GM11168 (cell line): Measurements from ENCODE around the gene C1QL4.
"Not testable (repeated sequence)": the region's sequence is repeated elsewhere in the genome, so short reads cannot be mapped to it uniquely, and the experiment has no call there.

ENCODE experiments used
- in situ Hi-C: fragments of 300-500 bp; cut with MboI; formaldehyde crosslinking; loops from one replicate; pipeline ENCODE4 v1.12.0; 2022; ENCODE audit warnings: low sequenced_read_pairs; ENCODE audit not compliant: unreplicated experiment

C1QL4 gene

GRCh38 chr12:49336645-49337584, at the start of gene C1QL4:
Gene C1QL4, minus strand, starts transcription at chr12:49337188. Its CDS starts 711 bp downstream, at chr12:49336477.
- in situ Hi-C loops, result loop anchor here (5.0 kb wide), 1 partner anchor 45 kb away; no protein-coding TSS in a partner anchor

- in situ Hi-C loops, result not testable (repeated sequence)
These were observed 43.2 kb upstream of the C1QL4 start for GRCh38 chr12:49380184-49380583.

- in situ Hi-C loops, result no loop called here
These were observed 40.4 kb upstream of the C1QL4 start for GRCh38 chr12:49377386-49377785.

GRCh38 chr12:49375406-49375805, 38.4 kb upstream of the C1QL4 start:
- in situ Hi-C loops, result no loop called here

GRCh38 chr12:49370539-49370938, 33.6 kb upstream of the C1QL4 start:
- in situ Hi-C loops, result no loop called here

GRCh38 chr12:49369411-49370145, 32.6 kb upstream of the C1QL4 start:
- in situ Hi-C loops, result loop anchor here (10.0 kb wide), 1 partner anchor 135 kb away; no protein-coding TSS in a partner anchor

GRCh38 chr12:49368240-49368600, 31.2 kb upstream of the C1QL4 start:
- in situ Hi-C loops, result loop anchor here (10.0 kb wide), 1 partner anchor 137 kb away; no protein-coding TSS in a partner anchor

- in situ Hi-C loops, result loop anchor here (10.0 kb wide), 1 partner anchor 137 kb away; no protein-coding TSS in a partner anchor
These were observed 30.6 kb upstream of the C1QL4 start, which contains the start of gene SPATS2 for GRCh38 chr12:49367381-49368239. Gene SPATS2, plus strand, starts transcription at chr12:49367462. Its CDS starts 93,551 bp downstream, at chr12:49461013.

- in situ Hi-C loops, result loop anchor here (10.0 kb wide), 1 partner anchor 138 kb away; no protein-coding TSS in a partner anchor
These were observed 29.8 kb upstream of the C1QL4 start for GRCh38 chr12:49366652-49367380.

- in situ Hi-C loops, result loop anchor here (10.0 kb wide), 1 partner anchor 139 kb away; no protein-coding TSS in a partner anchor
These were observed 29.2 kb upstream of the C1QL4 start for GRCh38 chr12:49366096-49366651.

- in situ Hi-C loops, result loop anchor here (10.0 kb wide), 1 partner anchor 139 kb away; no protein-coding TSS in a partner anchor
These were observed 28.6 kb upstream of the C1QL4 start for GRCh38 chr12:49365542-49365941.

GRCh38 chr12:49364989-49365388, 28.0 kb upstream of the C1QL4 start:
- in situ Hi-C loops, result loop anchor here (10.0 kb wide), 1 partner anchor 140 kb away; no protein-coding TSS in a partner anchor

- in situ Hi-C loops, result loop anchor here (10.0 kb wide), 1 partner anchor 143 kb away; no protein-coding TSS in a partner anchor
These were observed 25.1 kb upstream of the C1QL4 start for GRCh38 chr12:49362077-49362476.

GRCh38 chr12:49359671-49360070, 22.7 kb upstream of the C1QL4 start:
- in situ Hi-C loops, result loop anchor here (10.0 kb wide), 1 partner anchor 145 kb away; no protein-coding TSS in a partner anchor

GRCh38 chr12:49358483-49359141, 21.6 kb upstream of the C1QL4 start:
- in situ Hi-C loops, result no loop called here

- in situ Hi-C loops, result no loop called here
These were observed 20.2 kb upstream of the C1QL4 start for GRCh38 chr12:49357103-49357678.

- in situ Hi-C loops, result no loop called here
These were observed 18.9 kb upstream of the C1QL4 start for GRCh38 chr12:49355913-49356312.

- in situ Hi-C loops, result no loop called here
These were observed 15.4 kb upstream of the C1QL4 start for GRCh38 chr12:49352351-49352750.
